CD4-positive, alpha-beta memory T cell (primary cell): ENCODE measurements around the gene MEGF11. TPM values are rescaled to one million over a fixed set of nuclear protein-coding genes. Genes with fewer than 3 reads are reported as not detected.

Source experiments
- CTCF ChIA-PET: fragments of 350-600 bp; sonication (Branson Sonifier 250); formaldehyde crosslinking; loops from one replicate; lab custom pipeline; 2021; ENCODE audit warnings: inconsistent platforms; ENCODE audit not compliant: partially characterized antibody; lab: Charles Lee
- POLR2A ChIA-PET: fragments of 350-600 bp; sonication (Branson Sonifier 250); formaldehyde crosslinking; loops from one replicate; lab custom pipeline; 2021; ENCODE audit not compliant: partially characterized antibody; lab: Charles Lee
- DNase-seq, 5 donors: peaks; one replicate each; pipeline versions ENCODE4 v3.0.0 to v3.0.0-alpha.2; 2020 to 2022; ENCODE audit warnings: mixed read lengths in 1 of 5
- H3K27ac ChIP-seq: one replicate; pipeline ENCODE4 v1.7.0; 2013; ENCODE audit warnings: low read depth, low read length
- H3K27me3 ChIP-seq: 2 replicates; pipeline ENCODE4 v1.7.0; 2013; ENCODE audit warnings: mild to moderate bottlenecking, low read length, moderate library complexity; ENCODE audit not compliant: insufficient read depth
- H3K36me3 ChIP-seq: 2 replicates; pipeline ENCODE4 v1.7.0; 2013; ENCODE audit warnings: mild to moderate bottlenecking, low read length, moderate library complexity; ENCODE audit not compliant: insufficient read depth
- H3K4me1 ChIP-seq: 2 replicates; pipeline ENCODE4 v1.7.0; 2013; ENCODE audit warnings: mild to moderate bottlenecking, low read length, moderate library complexity; ENCODE audit not compliant: insufficient read depth
- H3K4me3 ChIP-seq, 2 donors: one replicate each; pipeline ENCODE4 v1.7.0; 2013; ENCODE audit warnings: low read length in 2 of 2, mild to moderate bottlenecking in 1 of 2
- H3K9me3 ChIP-seq, 2 donors: one replicate each; pipeline ENCODE4 v1.7.0; 2013; ENCODE audit warnings: low read length in 2 of 2, control low read depth in 1 of 2; ENCODE audit not compliant: control insufficient read depth in 1 of 2
- H3K27ac Mint-ChIP-seq, 7 donors: one replicate each; pipeline ENCODE4 v1.8.0; 2020 to 2021; ENCODE audit warnings: mixed read lengths in 7 of 7, mild to moderate bottlenecking in 6 of 7, inconsistent platforms in 3 of 7, moderate library complexity in 3 of 7
- H3K27me3 Mint-ChIP-seq, 2 donors: one replicate each; pipeline ENCODE4 v1.8.0; 2020 to 2021; ENCODE audit warnings: mixed read lengths in 2 of 2
- H3K36me3 Mint-ChIP-seq, 2 donors: one replicate each; pipeline ENCODE4 v1.8.0; 2020 to 2021; ENCODE audit warnings: mixed read lengths in 2 of 2, inconsistent platforms in 1 of 2, mild to moderate bottlenecking in 1 of 2
- H3K4me1 Mint-ChIP-seq, 4 donors: one replicate each; pipeline ENCODE4 v1.8.0; 2020 to 2021; ENCODE audit warnings: mixed read lengths in 4 of 4, mild to moderate bottlenecking in 1 of 4
- H3K4me3 Mint-ChIP-seq, 8 donors: one replicate each; pipeline ENCODE4 v1.8.0; 2020 to 2021; ENCODE audit warnings: mixed read lengths in 8 of 8, mild to moderate bottlenecking in 7 of 8, moderate library complexity in 6 of 8, inconsistent platforms in 3 of 8
- H3K9me3 Mint-ChIP-seq, 8 donors: one replicate each; pipeline ENCODE4 v1.8.0; 2020 to 2021; ENCODE audit warnings: mixed read lengths in 8 of 8, mild to moderate bottlenecking in 5 of 8, inconsistent platforms in 3 of 8, moderate library complexity in 1 of 8
- intact Hi-C: fragments of 100-400 bp; cut with micrococcal nuclease; formaldehyde crosslinking; loops from one replicate; pipeline ENCODE4 v1.15.1; 2023
- polyA plus RNA-seq, 2 donors: library from polyadenylated mRNA; unstranded; fragments of 300-500 nt; fragmentation: Illumina TruSeq; gene quantifications; one replicate each; pipeline ENCODE4 v1.2.3, GENCODE V29; 2021
- total RNA-seq, 2 experiments: library from RNA; stranded (reverse); gene quantifications; one replicate each; pipeline ENCODE4 v1.2.3, GENCODE V29; 2021

MEGF11 gene
- total and polyA plus RNA-seq, 4 experiments from 2014 or later: 0.69 TPM; not detected in 3

DNA sequence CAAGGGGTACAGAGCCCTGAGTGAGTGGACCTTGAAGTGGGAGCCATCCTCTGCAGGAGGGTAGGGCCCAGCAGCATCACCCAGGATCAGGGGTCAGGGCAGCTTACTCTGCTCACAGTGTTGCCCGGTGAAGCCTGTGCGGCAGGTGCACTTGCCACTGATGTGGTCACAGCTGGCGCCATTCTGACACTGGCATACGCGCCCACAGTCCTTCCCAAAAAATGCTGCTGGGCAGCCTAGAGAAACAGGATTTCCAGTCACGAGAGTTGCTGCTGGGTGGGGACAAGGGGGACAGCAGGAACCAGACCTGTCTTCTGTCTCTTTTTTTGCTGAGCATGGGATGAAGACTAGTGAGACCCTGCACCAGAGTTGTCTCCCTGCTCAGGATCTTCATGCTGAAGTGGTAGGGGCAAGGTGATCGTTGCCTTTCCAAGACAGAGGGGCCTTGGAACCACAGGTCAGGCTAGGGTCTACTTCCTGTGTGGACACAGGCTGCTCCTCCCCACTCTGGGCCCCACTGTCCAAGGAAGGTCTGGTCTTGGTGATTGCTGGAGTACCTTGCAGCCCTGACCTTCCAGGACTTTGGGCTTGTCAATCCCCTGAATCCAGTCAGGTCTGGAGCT is 337.4 kb downstream of the MEGF11 start:
- Histone ChIP-seq H3K27ac (no peak overlapping the region), H3K4me1 (peaks cover 7% of the 10 kb centered on the region), H3K36me3 (no peaks in the 10 kb centered on the region), H3K4me3 (no peak overlapping the region), H3K27me3 (no peaks in the 10 kb centered on the region), H3K9me3 (no peaks in the 10 kb centered on the region)
- no peak overlapping the region for H3K4me3 Mint-ChIP-seq
- ChIA-PET CTCF (no interaction called here), POLR2A (no interaction called here)
- H3K27me3 Mint-ChIP-seq: no peaks in the 10 kb centered on the region
- no peak for DNase-seq
- intact Hi-C loops: no loop called here
- H3K36me3 Mint-ChIP-seq: peaks cover 1 to 6% of the 10 kb centered on the region in 2 donors
- H3K9me3 Mint-ChIP-seq: no peaks in the 10 kb centered on the region
- H3K27ac Mint-ChIP-seq: peak overlapping the region in 3 of 7 donors; percentile 2 to 68 (median 24)
- peaks cover 6 to 25% (median 9%) of the 10 kb centered on the region in 4 donors for H3K4me1 Mint-ChIP-seq

DNA sequence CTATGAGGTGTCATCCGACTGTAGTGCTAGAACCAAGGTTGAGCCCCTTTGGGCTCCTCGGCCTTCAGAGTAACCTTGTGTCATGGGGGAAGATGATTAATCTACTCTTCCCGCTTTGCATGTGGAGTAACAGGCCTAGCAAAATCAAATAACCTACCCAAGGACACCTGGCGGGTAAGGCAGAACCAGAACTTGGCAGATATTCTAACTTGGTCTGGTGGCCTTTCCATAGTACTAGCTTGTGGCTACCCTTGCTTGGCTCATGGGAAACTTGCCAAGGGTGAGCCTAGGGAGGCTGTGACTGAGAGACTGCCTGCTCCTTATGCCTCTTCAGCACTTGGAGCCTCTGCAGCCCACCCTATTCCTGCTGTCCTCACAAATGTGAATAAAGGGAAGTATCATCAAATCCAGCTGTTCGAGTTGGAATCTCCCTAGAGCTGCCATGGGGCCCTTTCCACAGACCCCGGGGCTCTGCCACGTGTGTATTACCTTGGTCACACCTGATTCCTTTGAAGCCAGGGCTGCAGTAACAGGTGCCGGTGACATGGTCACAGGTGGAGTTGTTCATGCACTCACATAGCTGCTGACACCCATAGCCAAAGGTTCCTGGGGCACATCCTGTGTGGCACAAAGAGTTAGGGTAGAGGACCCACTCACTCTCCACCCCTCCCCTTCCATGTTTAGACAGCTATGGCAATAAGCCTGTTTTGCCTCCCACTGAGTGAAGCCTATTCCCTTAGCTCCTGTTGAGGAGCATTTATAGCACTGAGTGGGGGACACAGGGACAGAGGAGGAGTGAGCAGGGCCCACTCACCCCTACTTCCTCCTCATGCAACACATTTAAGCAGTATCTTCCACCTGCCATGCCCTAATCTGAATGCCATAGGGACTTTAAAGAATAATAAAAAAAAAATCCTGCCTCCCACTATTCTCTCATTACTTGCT is 338.3 kb downstream of the MEGF11 start:
- H3K9me3 Mint-ChIP-seq: no peaks in the 10 kb centered on the region
- H3K4me3 Mint-ChIP-seq: no peak overlapping the region
- Histone ChIP-seq H3K4me1 (peaks cover 7% of the 10 kb centered on the region), H3K36me3 (no peaks in the 10 kb centered on the region), H3K27ac (no peak overlapping the region), H3K27me3 (no peaks in the 10 kb centered on the region), H3K9me3 (no peaks in the 10 kb centered on the region), H3K4me3 (no peak overlapping the region)
- intact Hi-C loops: no loop called here
- DNase-seq: no peak
- H3K27me3 Mint-ChIP-seq: no peaks in the 10 kb centered on the region
- H3K36me3 Mint-ChIP-seq: peaks cover 5 to 10% of the 10 kb centered on the region in 2 donors
- peak overlapping the region in 5 of 7 donors; percentile 2 to 64 (median 9) for H3K27ac Mint-ChIP-seq
- peaks cover 6 to 25% (median 9%) of the 10 kb centered on the region in 4 donors for H3K4me1 Mint-ChIP-seq
- ChIA-PET CTCF (no interaction called here), POLR2A (no interaction called here)

DNA sequence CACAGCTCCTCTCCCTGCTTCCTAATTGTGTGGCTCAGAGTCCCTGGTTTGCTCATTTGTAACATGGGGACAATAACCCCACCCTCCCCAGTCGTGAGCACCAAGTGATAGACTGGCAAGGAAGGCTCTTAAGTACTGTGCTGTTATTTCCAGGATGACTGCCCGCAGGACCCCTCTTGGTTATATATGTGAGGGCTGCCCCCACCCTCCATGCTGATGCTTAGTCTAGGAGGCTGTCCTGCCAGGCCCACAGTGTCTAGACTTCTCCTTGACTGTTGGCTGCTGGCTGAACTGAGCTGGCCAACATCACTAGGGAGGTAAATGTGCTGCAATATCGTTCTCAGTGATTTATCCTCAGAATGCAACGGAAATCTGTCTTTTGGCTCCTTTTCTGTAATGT is 339.2 kb downstream of the MEGF11 start:
- no peak overlapping the region for H3K27ac Mint-ChIP-seq
- H3K36me3 Mint-ChIP-seq: peaks cover 5 to 14% of the 10 kb centered on the region in 2 donors
- DNase-seq: no peak
- Histone ChIP-seq H3K36me3 (no peaks in the 10 kb centered on the region), H3K27ac (no peak overlapping the region), H3K9me3 (no peaks in the 10 kb centered on the region), H3K4me1 (peaks cover 7% of the 10 kb centered on the region), H3K4me3 (no peak overlapping the region), H3K27me3 (no peaks in the 10 kb centered on the region)
- H3K27me3 Mint-ChIP-seq: no peaks in the 10 kb centered on the region
- no peak overlapping the region for H3K4me3 Mint-ChIP-seq
- POLR2A ChIA-PET: no interaction called here
- no peaks in the 10 kb centered on the region for H3K9me3 Mint-ChIP-seq
- CTCF ChIA-PET: no interaction called here
- intact Hi-C loops: no loop called here
- H3K4me1 Mint-ChIP-seq: peaks cover 6 to 25% (median 9%) of the 10 kb centered on the region in 4 donors

DNA sequence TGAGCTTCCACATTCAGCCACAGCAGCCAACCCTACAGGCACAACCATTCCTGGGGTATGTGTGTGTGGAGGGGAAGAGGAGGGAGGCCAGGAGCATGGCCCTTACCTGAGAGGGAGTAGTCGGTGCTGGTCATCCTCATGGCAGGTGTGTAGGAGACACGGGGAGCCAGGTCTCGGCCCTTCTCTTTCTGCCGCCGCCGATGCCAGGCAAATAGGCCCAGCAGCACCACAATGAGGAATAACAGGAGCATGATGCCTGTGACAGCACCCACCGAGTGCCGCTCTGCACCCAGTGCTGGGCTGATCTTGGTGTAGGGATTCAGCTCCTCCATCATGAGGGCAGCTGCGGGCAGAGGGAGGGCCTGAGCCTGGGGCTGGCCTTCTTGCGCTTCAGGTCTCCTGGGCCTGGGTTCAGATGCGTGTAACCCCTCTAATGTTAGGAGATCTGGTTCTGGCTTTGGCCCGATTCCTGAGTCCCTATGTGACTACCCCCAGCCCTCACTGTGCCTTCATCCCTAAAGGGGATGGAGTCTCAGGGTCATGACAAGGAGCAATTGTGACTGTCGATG is 339.8 kb downstream of the MEGF11 start:
- DNase-seq: no peak
- no peak overlapping the region for H3K27ac ChIP-seq
- intact Hi-C loops: no loop called here
- no peaks in the 10 kb centered on the region for H3K9me3 ChIP-seq
- Mint-ChIP-seq H3K4me1 (peaks cover 6 to 25% (median 9%) of the 10 kb centered on the region in 4 donors), H3K4me3 (no peak overlapping the region), H3K27me3 (no peaks in the 10 kb centered on the region), H3K36me3 (peaks cover 5 to 16% of the 10 kb centered on the region in 2 donors), H3K27ac (peak overlapping the region in 1 of 7 donors; percentile 36), H3K9me3 (no peaks in the 10 kb centered on the region)
- H3K4me3 ChIP-seq: no peak overlapping the region
- CTCF ChIA-PET: no interaction called here
- H3K36me3 ChIP-seq: no peaks in the 10 kb centered on the region
- no peaks in the 10 kb centered on the region for H3K27me3 ChIP-seq
- POLR2A ChIA-PET: no interaction called here
- peaks cover 7% of the 10 kb centered on the region for H3K4me1 ChIP-seq

DNA sequence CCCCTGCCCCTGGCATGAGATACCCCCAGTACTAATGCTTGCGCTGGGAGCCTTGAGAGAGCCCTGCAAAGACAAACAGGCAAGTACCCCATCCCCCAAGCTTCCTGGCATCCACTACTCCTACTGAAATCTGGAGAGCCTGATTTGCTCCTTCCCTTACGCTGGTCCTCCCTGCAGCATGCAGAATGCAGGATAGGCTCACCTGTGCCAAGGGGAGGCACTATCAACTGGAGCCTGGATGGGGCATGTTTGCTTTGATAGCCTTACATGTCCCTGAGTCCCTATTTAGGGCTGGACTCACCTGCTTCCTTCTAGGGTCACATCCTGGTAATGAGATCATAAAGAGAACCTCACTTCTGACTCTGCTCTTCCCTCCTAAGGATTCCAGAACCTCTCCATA is 341.3 kb downstream of the MEGF11 start:
- no peaks in the 10 kb centered on the region for H3K9me3 ChIP-seq
- CTCF ChIA-PET: no interaction called here
- H3K27ac Mint-ChIP-seq: no peak overlapping the region

DNA sequence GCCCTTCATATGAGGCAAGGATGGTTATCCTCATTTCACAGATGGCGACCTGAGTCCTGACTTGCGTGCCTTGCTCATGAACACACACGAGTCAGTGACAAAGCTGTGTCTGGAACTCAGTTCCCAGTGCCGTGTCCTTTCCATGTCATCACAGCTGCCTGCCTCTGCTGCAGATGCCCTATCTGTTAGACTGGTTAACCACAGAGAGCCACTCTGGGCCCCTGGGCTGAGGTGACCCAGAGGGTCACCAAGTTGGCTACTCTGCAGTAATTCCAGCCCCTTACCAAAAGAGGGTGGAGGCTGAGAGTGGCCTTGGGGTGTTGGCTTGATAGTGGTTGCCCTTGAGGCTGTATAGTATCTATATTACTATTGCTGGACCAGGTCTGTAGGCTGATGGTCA is 343.2 kb downstream of the MEGF11 start:
- no peak overlapping the region for H3K4me3 Mint-ChIP-seq
- peaks cover 0 to 2% (median under 1%) of the 10 kb centered on the region in 4 donors for H3K4me1 Mint-ChIP-seq
- no peaks in the 10 kb centered on the region for H3K27me3 ChIP-seq
- H3K36me3 ChIP-seq: peaks cover 9% of the 10 kb centered on the region
- H3K27ac ChIP-seq: no peak overlapping the region
- H3K9me3 Mint-ChIP-seq: no peaks in the 10 kb centered on the region
- POLR2A ChIA-PET: no interaction called here
- CTCF ChIA-PET: interaction anchor here (0.7 to 1.2 kb wide), 2 partner anchors 8 to 10 kb away, joined by 3 read pairs; no protein-coding TSS in a partner anchor
- no peaks in the 10 kb centered on the region for H3K4me1 ChIP-seq
- H3K27ac Mint-ChIP-seq: no peak overlapping the region
- no peak overlapping the region for H3K4me3 ChIP-seq
- intact Hi-C loops: no loop called here
- H3K27me3 Mint-ChIP-seq: no peaks in the 10 kb centered on the region
- DNase-seq: no peak
- no peaks in the 10 kb centered on the region for H3K9me3 ChIP-seq
- H3K36me3 Mint-ChIP-seq: peaks cover 19 to 46% of the 10 kb centered on the region in 2 donors

More for the DNA sequence above, 341.3 kb downstream of the MEGF11 start:
- no peak overlapping the region for H3K4me3 Mint-ChIP-seq
- Histone ChIP-seq H3K27me3 (no peaks in the 10 kb centered on the region), H3K4me1 (peaks cover 7% of the 10 kb centered on the region), H3K27ac (no peak overlapping the region), H3K4me3 (no peak overlapping the region), H3K36me3 (peaks cover 6% of the 10 kb centered on the region)
- H3K9me3 Mint-ChIP-seq: no peaks in the 10 kb centered on the region
- no peaks in the 10 kb centered on the region for H3K27me3 Mint-ChIP-seq
- DNase-seq: no peak
- H3K36me3 Mint-ChIP-seq: peaks cover 5 to 29% of the 10 kb centered on the region in 2 donors
- intact Hi-C loops: no loop called here
- POLR2A ChIA-PET: no interaction called here
- H3K4me1 Mint-ChIP-seq: peaks cover 4 to 21% (median 6%) of the 10 kb centered on the region in 4 donors

DNA sequence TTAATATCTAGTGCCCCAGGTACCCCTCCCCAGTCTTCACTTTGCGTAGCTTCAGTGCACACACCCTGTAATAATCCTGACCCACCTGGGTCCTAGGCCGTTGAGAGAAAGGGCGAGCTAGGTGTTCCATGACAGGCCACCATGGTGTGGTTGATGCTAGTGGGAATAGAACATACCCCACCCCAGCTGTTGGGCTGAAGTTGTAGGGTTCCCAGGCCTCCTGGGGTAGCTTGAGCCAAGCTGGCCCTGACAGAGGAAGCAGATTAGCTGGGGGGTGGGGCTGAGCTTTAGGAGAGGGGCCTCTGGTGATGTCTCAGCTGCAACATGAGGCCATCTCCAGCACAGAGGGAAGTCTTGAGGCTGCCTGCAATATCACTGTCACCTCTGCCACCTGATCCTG is 343.7 kb downstream of the MEGF11 start:
- H3K27ac ChIP-seq: no peak overlapping the region
- no peak overlapping the region for H3K4me3 Mint-ChIP-seq
- ChIA-PET CTCF (interaction anchor here (0.6 to 1.2 kb wide), 3 partner anchors 8 to 481 kb away, joined by 3 read pairs; no protein-coding TSS in a partner anchor), POLR2A (no interaction called here)
- intact Hi-C loops: no loop called here
- H3K36me3 ChIP-seq: peaks cover 11% of the 10 kb centered on the region
- H3K4me1 Mint-ChIP-seq: peaks cover 0 to 2% (median 0%) of the 10 kb centered on the region in 4 donors
- no peak for DNase-seq
- H3K4me1 ChIP-seq: no peaks in the 10 kb centered on the region
- no peak overlapping the region for H3K4me3 ChIP-seq
- H3K36me3 Mint-ChIP-seq: peaks cover 24 to 50% of the 10 kb centered on the region in 2 donors
- no peaks in the 10 kb centered on the region for H3K27me3 ChIP-seq
- H3K9me3 ChIP-seq: no peaks in the 10 kb centered on the region
- H3K27ac Mint-ChIP-seq: no peak overlapping the region
- no peaks in the 10 kb centered on the region for H3K9me3 Mint-ChIP-seq
- no peaks in the 10 kb centered on the region for H3K27me3 Mint-ChIP-seq
